Measurements from ENCODE around the gene COQ10A.

DNA sequence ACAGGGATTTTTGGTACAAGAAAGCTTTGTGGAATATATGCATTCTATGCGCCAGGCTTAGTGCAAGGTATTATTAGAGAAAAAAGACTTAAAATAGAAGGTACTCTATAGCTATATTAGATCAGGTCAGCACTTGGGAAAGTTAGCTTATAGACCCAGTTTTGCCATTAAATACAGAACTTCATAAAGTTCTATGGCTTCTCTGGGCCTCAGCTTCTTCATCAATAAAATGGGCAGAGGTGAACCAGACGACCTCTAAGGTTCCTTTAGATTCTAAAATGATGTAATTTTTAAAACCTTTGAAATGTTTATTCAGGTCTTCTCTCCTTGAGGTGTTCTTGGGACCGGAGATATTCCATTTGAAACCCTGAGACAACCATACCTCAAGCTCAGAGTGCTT is 42.0 kb downstream of the COQ10A start:
- TF ChIP-seq POLR2AphosphoS5 (IDR thresholded peaks at IDR 0.05) = no peak
- TF ChIP-seq, protein P1, sequence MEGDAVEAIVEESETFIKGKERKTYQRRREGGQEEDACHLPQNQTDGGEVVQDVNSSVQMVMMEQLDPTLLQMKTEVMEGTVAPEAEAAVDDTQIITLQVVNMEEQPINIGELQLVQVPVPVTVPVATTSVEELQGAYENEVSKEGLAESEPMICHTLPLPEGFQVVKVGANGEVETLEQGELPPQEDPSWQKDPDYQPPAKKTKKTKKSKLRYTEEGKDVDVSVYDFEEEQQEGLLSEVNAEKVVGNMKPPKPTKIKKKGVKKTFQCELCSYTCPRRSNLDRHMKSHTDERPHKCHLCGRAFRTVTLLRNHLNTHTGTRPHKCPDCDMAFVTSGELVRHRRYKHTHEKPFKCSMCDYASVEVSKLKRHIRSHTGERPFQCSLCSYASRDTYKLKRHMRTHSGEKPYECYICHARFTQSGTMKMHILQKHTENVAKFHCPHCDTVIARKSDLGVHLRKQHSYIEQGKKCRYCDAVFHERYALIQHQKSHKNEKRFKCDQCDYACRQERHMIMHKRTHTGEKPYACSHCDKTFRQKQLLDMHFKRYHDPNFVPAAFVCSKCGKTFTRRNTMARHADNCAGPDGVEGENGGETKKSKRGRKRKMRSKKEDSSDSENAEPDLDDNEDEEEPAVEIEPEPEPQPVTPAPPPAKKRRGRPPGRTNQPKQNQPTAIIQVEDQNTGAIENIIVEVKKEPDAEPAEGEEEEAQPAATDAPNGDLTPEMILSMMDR (IDR thresholded peaks at IDR 0.05) = no peak
